CD4-positive, alpha-beta T cell treated with Interferon alpha-2 for 1 hour (primary cell): Measurements from ENCODE around the gene GPLD1.
"Not testable (repeated sequence)": the region's sequence is repeated elsewhere in the genome, so short reads cannot be mapped to it uniquely, and the experiment has no call there.

Experiments used
- DNase-seq, 2 donors: peaks; one replicate each; pipeline ENCODE4 v3.0.0-alpha.2; 2020 to 2022

The GPLD1 gene

GRCh38 chr6:24408719-24409410, 80.5 kb downstream of the GPLD1 start:
- no peak for DNase-seq

GRCh38 chr6:24405262-24405661, 84.1 kb downstream of the GPLD1 start:
- DNase-seq: no peak

GRCh38 chr6:24403501-24403824, 85.9 kb downstream of the GPLD1 start:
- no peak for DNase-seq

DNA sequence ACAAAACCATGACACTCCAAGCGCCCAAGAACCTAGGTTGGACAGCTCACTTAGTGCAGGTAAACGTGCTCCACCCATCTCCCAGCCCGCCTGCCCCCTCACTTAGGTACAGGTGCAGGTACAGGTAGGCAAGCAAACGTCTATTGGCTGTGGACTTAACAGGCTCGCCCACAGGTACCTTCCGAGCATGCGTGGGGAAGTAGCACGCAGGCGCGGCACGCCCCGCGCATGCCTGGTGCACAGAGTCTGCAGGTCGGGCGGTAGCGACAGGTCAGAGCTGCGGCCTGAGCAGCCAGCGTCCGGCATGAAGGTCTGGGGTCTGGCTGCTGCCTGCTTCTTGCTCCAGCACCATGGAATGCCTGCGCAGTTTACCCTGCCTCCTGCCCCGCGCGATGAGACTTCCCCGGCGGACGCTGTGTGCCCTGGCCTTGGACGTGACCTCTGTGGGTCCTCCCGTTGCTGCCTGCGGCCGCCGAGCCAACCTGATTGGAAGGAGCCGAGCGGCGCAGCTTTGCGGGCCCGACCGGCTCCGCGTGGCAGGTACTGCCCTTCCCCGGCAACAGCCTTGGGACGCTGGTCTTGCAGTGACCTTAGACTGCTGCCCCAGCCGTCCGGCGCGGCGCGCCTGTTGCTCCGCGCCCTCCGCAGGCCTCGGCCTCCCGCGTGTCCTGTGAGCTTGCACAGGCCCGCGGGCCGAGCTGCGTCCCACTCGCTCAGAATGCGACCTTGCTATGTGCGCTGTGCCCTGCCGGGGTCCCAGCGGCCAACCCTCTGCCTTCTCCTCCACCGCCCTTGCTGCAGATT, 86.5 kb downstream of the GPLD1 start, which contains the start of gene MRS2:
Gene MRS2, plus strand, starts transcription at position 240 of the 804 bp plus-strand sequence. Its CDS starts 111 bp downstream, at position 351.
- peak; percentile 84 to 86 for DNase-seq

DNA sequence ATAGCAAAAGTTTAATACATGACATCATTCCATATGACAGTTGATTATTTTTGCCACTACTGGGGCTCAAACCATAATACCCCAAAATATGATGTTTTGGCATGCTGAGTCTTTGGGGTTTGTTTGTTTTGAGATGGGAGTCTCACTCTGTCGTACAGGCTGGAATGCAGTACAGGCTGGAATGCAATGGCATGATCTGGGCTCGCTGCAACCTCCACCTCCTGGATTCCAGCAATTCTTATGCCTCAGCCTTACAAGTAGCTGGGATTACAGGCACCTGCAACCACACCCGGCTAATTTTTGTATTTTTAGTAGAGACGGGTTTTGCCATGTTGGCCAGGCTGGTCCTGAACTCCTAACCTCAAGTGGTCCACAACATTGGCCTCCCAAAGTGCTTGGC, 87.9 kb downstream of the GPLD1 start:
- no peak for DNase-seq

- not testable (repeated sequence) for DNase-seq
Observed at GRCh38 chr6:24400045-24401039, 89.0 kb downstream of the GPLD1 start.

- no peak for DNase-seq
Observed at GRCh38 chr6:24397631-24398030, 91.7 kb downstream of the GPLD1 start.

- no peak for DNase-seq
Observed at GRCh38 chr6:24396824-24397223, 92.6 kb downstream of the GPLD1 start.

DNA sequence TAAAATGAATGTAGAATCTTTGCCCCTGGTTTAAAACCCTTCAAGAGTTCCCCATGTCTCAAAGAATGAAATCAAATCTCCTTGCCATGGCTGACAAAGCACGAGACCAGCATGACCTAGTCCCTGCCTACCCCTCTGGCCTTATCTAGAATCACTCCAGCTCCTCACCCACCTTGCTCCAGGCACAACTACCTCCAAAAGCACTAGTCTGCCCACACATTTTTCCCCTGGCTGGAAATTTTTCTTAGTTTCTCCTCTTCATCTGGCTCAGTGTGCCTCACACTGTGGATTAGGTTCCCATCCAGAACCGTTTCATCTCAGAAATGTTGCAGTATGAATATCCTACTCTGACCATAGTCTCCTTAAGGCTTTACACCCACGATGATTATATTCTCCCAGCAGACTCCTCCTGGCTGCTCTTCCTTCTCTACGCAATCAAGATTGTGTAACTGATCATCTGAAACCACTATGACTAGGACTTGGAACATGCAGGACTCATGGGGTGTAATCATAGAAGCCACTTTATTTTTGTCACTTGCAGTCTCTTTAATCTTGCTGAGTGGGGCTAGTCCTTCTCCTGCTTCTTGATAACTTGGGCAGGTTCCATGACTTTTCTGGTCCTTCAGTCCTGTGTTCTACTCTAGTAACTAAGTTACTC, 94.5 kb downstream of the GPLD1 start:
- DNase-seq: no peak

- no peak for DNase-seq
Observed at GRCh38 chr6:24394061-24394779, 95.2 kb downstream of the GPLD1 start.

DNA sequence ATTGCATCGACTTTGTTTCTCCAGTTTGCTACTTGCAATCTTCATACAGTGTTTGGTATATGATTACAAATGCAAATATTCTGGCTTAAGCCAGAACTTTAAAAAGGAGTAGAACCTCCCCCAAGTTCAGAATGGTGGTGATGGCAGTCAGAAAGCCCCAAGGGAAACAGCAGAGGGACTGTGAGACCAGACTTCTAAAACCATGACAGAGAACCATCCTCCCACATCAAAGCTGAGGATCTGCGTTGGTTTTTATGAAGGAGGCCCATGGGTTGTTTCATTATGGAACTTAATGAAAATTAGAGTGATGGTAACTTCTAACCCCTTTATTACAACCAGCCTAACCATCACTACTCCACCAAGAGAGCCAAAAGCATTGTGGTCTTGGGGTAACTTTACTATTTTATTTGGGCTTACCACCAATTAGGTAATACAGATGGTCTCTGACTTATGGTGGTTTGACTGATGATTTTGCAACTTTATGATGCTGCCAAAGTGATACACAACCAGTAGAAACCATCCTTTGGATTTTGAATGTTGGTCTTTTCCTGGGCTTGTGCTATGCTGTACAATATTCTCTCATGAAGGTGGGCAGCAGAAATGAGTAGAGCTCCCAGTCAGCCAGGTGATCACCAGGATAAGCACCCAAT, 97.5 kb downstream of the GPLD1 start:
- DNase-seq: no peak

DNA sequence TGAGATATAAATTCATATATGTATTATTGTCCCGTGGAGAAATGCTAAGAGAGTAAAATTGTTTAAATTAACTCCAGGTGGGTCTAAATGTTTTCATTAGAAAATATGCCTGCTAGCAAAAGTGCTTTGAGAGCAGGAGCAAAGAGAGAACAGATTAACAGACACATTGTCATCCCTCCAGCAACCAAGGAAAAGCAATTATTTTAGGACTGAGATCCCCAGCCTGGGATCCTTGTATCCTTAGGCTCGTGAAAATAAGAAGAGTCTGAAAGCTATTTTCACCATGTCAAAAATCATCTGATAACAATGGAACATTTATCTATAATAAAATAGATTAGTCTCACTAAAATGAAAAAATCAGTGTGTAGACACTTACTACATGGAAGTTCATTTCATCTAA, 98.2 kb downstream of the GPLD1 start:
- DNase-seq: no peak

- DNase-seq: no peak
Observed at GRCh38 chr6:24387818-24388217, 101.6 kb downstream of the GPLD1 start.

DNA sequence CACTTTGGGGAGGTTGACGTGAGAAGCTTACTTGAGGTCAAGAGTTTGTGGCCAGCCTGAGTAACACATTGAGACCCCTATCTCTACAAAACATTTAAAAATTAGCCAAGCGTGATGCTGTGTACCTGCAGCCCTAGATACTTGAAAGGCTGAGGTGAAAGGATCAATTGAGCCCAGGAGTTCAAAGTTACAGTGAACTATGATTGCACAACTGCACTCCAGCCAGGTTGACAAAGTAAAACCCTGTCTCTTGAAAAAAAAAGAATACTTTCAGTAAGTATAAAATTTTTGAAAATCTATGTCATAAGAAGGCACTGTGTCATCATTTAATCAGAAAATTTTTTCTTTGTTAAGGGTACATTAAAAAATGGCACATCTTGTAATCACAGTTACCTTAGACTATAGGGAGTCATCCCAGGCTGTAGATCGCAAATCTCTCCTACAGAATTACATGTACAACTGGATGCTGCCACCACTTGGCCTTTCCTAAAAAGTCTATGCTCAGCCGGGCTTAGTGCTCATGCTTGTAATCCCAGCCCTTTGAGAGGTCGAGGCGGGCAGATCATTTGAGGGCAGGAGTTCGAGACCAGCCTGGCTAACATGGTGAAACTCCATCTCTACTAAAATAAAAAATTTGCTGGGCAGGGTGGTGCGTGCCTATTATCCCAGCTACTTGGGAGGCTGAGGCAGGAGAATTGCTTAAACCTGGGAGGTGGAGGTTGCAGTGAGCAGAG, 103.7 kb downstream of the GPLD1 start:
- DNase-seq: no peak

GRCh38 chr6:24384369-24385130, 104.8 kb downstream of the GPLD1 start:
- not testable (repeated sequence) for DNase-seq

DNA sequence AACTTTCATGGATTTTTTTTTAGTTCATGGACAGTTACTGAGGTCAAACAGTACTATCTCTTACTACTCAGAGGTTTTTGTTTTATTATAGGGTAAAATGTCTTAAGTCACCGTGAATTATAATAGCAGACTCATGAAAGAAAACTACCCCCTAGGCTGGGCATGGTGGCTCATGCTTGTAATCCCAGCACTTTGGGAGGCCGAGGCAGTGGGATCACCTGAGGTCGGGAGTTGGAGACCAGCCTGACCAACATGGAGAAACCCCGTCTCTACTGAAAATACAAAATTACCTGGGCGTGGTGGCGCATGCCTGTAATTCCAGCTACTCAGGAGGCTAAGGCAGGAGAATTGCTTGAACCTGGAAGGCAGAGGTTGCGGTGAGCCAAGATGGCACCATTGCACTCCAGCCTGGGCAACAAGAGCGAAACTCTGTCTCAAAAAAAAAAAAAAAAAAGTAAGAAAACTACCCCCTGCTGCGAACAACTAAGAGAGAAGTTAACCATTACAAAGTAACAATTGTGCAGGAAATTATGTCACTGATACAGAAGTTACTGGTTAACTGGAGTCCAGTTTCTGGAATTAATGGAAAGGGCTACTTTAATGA, 106.4 kb downstream of the GPLD1 start:
- DNase-seq: not testable (repeated sequence)

DNA sequence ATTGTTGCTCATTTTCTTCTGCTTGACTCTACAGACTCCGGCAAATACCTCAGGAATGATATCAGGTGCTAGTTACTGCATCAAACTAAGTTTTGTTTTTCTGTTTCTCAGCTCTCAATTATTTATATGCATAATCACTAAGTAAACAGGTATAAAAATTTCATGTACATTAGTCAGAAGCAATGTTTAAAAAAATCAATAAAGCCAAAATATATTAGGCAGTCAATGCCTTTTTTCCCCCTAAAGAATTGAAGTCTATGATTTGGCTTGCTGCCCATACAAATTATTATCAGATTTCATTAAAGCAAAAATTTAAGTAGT, 107.2 kb downstream of the GPLD1 start:
- no peak for DNase-seq

GRCh38 chr6:24381476-24382219, 107.7 kb downstream of the GPLD1 start:
- no peak for DNase-seq
